ENCODE results near the gene ATP10B.
A peak's percentile ranks its signal among the peaks of the same experiment; 100 is the strongest.

The ATP10B gene

DNA sequence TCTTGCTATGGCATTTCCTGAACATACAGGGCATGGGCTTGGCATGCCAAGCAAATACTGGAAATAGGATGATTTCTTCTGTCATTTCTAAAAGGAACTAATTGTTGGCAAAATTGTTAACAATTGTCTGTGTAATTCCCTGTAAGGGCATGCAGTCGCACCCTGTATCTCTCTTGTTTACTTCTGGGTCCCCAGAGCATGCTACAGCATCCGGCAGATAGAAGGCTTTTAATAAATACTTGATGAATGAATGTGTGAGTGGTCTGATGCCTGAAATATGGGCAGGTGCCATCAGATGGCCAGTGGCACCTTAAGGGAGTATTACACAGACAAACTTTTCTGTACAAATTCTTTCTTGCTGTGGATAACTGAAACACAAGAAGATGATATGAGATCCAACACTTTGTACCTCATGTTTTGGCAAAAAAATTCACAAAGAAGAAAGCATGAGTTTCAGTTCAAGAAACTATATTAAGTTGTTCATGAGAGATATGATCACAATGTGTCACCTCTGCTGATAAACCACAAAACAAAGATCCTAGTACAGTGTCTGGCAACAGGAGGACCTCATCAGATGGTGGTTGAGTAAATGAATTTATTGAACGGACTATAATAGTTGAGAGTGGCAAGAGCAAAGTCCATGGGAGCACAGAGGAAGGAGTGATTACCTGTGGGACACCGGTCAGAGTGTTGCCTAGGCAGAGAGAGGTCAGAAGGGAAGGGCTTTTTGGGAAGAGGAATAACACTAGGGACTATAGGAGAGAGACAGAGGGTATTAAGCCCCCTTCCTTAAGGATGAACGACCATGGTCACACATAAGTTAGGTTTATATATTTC, 194.2 kb downstream of the ATP10B start:
- TF ChIP-seq, protein P1, sequence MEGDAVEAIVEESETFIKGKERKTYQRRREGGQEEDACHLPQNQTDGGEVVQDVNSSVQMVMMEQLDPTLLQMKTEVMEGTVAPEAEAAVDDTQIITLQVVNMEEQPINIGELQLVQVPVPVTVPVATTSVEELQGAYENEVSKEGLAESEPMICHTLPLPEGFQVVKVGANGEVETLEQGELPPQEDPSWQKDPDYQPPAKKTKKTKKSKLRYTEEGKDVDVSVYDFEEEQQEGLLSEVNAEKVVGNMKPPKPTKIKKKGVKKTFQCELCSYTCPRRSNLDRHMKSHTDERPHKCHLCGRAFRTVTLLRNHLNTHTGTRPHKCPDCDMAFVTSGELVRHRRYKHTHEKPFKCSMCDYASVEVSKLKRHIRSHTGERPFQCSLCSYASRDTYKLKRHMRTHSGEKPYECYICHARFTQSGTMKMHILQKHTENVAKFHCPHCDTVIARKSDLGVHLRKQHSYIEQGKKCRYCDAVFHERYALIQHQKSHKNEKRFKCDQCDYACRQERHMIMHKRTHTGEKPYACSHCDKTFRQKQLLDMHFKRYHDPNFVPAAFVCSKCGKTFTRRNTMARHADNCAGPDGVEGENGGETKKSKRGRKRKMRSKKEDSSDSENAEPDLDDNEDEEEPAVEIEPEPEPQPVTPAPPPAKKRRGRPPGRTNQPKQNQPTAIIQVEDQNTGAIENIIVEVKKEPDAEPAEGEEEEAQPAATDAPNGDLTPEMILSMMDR (IDR thresholded peaks at IDR 0.05; ENCODE audit: low read depth, low read length), result no peak
- DNase-seq, result no peak
- Histone ChIP-seq H3K36me3 (no peaks in the 10 kb centered on the region), H3K4me3 (ENCODE audit: low read depth, low read length) (no peak overlapping the region), H3K9me3 (ENCODE audit: severe bottlenecking) (no peaks in the 10 kb centered on the region), H3K27ac (no peak overlapping the region), H3K27me3 (ENCODE audit: insufficient read depth, low read depth, severe bottlenecking) (peaks cover 56% of the 10 kb centered on the region)

DNA sequence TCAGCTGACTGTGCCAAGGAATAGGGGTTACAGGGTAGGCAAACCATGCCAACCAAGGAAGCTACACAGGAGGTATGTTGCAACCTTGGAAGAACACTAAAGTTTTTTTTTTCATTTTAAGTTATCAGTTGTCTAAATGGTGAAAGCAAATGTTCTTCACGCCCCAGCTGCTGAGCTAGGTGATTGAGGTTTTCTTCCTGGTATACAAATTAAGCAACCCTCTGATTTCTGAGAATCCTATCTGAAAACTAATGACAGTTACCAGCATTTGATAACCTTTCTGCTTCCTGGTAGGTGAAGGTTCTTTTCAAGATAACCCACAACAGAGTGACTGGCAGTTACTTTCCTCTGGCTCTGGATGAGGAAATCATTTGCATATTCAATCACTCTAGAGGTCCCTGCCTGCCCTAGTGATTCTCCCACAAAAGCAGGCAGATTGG, 194.9 kb downstream of the ATP10B start:
- Histone ChIP-seq H3K36me3 (no peaks in the 10 kb centered on the region), H3K4me3 (ENCODE audit: low read depth, low read length) (no peak overlapping the region), H3K27ac (no peak overlapping the region), H3K9me3 (ENCODE audit: severe bottlenecking) (no peaks in the 10 kb centered on the region), H3K27me3 (ENCODE audit: insufficient read depth, low read depth, severe bottlenecking) (peaks cover 56% of the 10 kb centered on the region)
- TF ChIP-seq, protein P1 (IDR thresholded peaks at IDR 0.05; ENCODE audit: low read depth, low read length), result no peak
- DNase-seq, result no peak

DNA sequence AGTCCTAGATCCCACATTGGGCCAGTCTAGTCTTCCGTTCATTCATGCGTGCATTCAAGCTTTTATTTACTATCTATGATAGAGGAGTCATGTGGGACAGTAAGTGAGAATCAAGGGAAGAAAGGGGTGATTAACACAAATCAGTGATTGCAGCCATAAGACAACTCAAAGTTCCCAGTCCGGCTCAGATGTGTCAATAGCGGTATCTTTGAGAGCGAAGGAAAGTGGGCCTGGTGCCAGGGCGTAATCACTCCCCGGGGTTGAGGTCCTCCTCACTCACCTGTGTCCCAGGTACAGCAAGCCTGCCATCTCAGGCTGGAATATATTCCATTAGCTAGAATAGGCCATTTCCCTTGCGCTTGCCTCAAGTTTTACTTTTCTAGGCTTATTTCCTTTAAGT, 196.3 kb downstream of the ATP10B start:
- no peak for DNase-seq
- Histone ChIP-seq H3K4me3 (ENCODE audit: low read depth, low read length) (no peak overlapping the region), H3K27ac (no peak overlapping the region), H3K27me3 (ENCODE audit: insufficient read depth, low read depth, severe bottlenecking) (peaks cover 61% of the 10 kb centered on the region), H3K36me3 (no peaks in the 10 kb centered on the region), H3K9me3 (ENCODE audit: severe bottlenecking) (no peaks in the 10 kb centered on the region)
- TF ChIP-seq, protein P1 (IDR thresholded peaks at IDR 0.05; ENCODE audit: low read depth, low read length), result no peak

DNA sequence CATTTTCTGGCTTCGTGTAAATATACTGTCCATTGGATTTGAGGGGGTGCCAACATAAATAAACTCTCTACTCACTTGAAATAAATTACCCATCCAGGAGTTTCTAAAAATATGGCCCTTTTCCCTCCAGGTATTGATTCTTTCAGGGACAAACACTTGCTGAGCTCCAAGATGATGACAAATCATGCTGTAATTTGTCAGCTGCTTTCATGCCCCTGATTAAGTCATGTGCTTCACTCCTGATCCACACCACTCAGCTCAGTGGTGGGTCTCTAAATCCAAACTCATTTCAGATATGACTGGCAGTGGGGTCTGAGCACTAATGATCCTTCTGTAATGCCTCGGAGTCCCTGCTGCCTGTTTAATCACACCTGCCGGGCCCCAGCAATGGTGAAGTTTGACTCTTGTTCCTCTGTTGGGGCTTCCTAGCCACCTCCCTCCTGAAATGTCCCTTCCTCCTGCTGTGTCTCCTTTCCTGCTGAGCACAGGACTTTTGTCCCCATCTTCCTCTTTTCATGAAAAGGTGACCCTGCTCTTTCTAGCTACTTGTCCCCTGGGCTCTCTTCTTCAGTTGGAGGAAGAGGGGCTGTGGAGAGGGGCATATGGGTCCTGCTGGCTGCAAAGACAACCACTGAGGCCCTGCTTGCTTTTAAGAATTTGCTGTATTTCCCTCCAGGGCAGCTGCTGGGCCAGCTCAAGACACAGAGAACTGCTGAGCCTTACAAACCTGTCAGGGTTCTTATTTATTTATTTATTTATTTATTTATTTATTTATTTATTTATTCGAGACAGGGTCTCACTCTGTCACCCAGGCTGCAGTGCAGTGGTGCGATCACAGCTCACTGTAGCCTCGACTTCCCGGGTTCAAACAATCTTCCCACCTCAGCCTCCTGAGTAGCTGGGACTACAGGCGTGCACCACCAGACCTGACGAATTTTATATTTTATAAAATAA, 200.0 kb downstream of the ATP10B start:
- no peaks in the 10 kb centered on the region for H3K36me3 ChIP-seq
- TF ChIP-seq, protein P1 (IDR thresholded peaks at IDR 0.05; ENCODE audit: low read depth, low read length), result no peak
- H3K27me3 ChIP-seq (ENCODE audit: insufficient read depth, low read depth, severe bottlenecking), result peaks cover 50% of the 10 kb centered on the region
- no peak for DNase-seq
- no peak overlapping the region for H3K4me3 ChIP-seq (ENCODE audit: low read depth, low read length)
- H3K27ac ChIP-seq, result no peak overlapping the region
- H3K9me3 ChIP-seq (ENCODE audit: severe bottlenecking), result no peaks in the 10 kb centered on the region

DNA sequence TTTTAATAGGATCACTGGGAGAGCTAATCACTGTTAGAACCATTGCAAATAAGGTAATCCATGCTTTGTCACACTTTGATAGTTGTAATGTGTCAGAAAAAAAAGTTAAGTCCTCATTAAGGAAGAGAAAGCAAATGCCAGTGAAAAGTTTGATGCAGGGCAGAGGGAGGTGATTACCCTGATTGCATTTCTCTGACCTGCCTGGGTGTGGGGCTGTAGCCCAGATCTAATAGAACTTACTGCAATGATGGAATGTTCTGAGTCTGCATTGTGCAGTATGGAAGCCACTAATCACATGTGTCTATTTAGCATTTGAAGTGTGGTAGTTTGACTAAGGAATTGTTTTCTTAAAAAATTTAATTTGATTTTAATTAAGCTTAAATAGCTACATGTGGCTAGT, 202.7 kb downstream of the ATP10B start:
- peak; percentile 9 for DNase-seq
- Histone ChIP-seq H3K27ac (no peak overlapping the region), H3K4me3 (ENCODE audit: low read depth, low read length) (no peak overlapping the region), H3K9me3 (ENCODE audit: severe bottlenecking) (no peaks in the 10 kb centered on the region), H3K36me3 (no peaks in the 10 kb centered on the region), H3K27me3 (ENCODE audit: insufficient read depth, low read depth, severe bottlenecking) (peaks cover 52% of the 10 kb centered on the region)
- TF ChIP-seq, protein P1 (IDR thresholded peaks at IDR 0.05; ENCODE audit: low read depth, low read length), result peak; percentile 48

Measured in WERI-Rb-1 (cell line).